NCI-H345 (cell line): Measurements from ENCODE around the gene MDN1.
"Not testable (repeated sequence)": the region's sequence is repeated elsewhere in the genome, so short reads cannot be mapped to it uniquely, and the experiment has no call there.

Experiments
- DNase-seq: peaks from one replicate; lab custom pipeline; 2025; lab: John Stamatoyannopoulos, UW

MDN1 gene, protein sequence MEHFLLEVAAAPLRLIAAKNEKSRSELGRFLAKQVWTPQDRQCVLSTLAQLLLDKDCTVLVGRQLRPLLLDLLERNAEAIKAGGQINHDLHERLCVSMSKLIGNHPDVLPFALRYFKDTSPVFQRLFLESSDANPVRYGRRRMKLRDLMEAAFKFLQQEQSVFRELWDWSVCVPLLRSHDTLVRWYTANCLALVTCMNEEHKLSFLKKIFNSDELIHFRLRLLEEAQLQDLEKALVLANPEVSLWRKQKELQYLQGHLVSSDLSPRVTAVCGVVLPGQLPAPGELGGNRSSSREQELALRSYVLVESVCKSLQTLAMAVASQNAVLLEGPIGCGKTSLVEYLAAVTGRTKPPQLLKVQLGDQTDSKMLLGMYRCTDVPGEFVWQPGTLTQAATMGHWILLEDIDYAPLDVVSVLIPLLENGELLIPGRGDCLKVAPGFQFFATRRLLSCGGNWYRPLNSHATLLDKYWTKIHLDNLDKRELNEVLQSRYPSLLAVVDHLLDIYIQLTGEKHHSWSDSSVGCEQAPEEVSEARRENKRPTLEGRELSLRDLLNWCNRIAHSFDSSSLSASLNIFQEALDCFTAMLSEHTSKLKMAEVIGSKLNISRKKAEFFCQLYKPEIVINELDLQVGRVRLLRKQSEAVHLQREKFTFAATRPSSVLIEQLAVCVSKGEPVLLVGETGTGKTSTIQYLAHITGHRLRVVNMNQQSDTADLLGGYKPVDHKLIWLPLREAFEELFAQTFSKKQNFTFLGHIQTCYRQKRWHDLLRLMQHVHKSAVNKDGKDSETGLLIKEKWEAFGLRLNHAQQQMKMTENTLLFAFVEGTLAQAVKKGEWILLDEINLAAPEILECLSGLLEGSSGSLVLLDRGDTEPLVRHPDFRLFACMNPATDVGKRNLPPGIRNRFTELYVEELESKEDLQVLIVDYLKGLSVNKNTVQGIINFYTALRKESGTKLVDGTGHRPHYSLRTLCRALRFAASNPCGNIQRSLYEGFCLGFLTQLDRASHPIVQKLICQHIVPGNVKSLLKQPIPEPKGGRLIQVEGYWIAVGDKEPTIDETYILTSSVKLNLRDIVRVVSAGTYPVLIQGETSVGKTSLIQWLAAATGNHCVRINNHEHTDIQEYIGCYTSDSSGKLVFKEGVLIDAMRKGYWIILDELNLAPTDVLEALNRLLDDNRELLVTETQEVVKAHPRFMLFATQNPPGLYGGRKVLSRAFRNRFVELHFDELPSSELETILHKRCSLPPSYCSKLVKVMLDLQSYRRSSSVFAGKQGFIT (N-terminal part only)

DNA sequence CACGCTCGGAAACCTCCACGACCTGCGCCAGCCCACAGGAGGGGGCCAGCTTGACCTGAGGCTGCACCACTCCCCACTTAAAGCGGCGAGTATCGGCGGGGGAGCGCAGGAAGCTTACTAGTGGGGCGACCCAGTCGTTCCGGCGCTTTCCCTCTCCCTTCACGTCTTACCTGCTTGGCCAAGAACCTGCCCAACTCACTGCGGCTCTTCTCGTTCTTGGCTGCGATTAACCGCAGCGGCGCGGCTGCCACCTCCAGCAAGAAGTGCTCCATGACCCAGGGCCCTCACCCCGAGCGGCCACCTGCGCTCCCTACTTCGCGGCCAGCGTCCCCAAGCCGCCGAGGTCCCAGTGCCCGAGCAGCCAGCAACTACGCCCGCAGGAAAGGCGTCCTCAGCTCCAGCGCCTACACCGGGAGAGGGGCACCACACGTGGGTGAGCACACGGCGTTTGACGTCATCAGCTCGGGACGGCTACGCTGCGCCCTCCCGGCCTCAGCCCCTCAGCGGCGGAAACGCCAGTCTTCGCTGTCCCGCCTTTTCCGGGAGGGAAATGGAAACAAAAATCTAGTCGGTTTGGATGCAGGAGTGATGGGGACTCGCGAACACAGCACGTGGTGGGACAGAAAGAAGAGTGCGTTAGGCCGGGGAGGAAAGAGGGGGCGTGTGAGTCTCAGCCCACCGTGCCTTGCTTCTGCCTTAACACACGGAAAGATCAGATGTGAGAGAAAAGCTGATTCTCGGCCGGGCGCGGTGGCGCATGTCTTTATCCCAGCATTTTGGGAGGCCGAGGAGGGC is at the start of gene MDN1:
TSS of gene MDN1 (minus strand) at position 459 of the 795 bp plus-strand sequence. CDS start at position 272, 187 bp downstream.
- peak; percentile 96 for DNase-seq

DNA sequence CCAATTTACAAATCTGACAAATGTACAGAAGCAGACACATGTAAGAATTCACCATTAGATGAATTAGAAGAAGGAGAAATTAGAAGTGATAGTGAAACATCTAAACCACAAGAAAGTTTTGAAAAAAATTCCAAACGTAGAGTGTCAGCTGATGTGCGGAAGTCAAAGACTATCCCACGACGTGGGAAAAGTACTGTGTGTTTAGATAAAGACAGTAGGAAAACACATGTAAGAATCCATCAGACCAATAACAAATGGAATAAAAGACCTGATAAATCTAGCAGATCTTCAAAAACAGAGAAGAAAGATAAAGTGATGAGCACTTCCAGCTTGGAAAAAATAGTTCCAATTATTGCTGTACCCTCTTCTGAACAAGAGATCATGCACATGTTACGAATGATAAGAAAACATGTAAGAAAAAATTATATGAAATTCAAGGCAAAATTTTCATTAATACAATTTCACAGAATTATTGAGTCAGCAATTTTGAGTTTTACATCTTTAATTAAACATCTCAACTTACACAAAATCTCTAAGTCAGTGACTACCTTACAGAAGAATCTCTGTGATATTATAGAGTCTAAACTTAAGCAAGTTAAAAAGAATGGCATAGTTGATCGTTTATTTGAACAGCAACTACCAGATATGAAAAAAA is 46.6 kb upstream of the MDN1 start:
- no peak for DNase-seq

DNA sequence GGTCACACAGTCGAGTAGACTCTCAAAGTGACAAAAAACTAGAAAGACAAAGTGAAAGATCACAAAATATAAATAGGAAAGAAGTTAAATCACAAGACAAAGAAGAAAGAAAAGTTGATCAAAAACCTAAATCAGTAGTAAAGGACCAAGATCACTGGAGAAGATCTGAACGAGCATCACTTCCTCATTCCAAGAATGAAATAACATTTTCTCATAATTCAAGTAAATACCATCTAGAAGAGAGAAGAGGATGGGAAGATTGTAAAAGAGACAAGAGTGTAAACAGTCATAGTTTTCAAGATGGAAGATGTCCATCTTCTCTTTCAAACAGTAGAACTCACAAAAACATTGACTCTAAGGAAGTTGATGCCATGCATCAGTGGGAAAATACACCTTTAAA is 43.1 kb upstream of the MDN1 start:
- no peak for DNase-seq

DNA sequence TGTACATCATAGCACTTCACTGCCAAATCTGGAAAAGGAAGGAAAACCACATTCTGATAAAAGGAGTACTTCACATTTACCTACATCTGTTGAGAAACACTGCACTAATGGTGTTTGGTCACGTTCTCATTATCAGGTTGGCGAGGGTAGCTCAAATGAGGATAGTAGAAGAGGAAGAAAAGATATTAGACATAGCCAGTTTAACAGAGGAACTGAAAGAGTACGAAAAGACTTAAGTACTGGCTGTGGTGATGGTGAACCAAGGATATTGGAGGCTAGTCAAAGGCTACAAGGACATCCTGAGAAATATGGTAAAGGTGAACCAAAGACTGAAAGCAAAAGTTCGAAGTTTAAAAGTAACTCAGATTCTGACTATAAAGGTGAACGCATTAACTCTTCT is 42.7 kb upstream of the MDN1 start:
- no peak for DNase-seq

DNA sequence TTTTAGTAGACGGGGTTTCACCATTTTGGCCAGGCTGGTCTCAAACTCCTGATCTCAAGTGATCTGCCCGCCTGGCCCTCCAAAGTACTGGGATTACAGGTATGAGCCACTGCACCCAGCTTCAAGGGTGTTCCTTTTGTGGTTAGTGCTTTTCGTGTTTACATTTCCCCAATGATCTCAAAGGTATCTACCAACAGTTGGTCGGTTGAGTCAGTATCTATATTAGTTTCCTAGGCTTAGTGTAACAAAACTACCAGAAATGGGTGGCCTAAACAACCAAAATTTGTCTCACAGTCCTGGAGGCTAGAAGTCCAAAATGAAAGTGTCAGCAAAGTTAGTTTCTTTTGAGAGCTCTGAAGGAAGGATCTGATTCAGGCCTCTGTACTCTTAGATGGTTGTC is 40.1 kb upstream of the MDN1 start:
- DNase-seq, result no peak

DNA sequence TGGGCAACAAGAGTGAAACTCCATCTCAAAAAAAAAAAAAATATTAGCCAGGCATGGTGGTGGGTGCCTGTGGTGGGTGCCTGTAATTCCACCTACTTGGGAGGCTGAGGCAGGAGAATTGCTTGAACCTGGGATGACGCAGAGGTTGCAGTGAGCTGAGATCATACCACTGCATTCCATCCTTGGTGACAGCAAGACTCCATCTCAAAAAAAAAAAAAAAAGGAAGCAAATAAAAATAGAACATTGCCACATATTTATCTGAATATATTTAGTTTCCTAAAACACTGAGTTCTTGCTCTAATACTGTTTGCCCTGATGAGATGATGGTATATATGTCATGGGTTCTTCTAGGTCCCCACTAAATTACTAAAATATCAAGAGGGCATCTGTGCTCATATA is 38.4 kb upstream of the MDN1 start:
- no peak for DNase-seq

DNA sequence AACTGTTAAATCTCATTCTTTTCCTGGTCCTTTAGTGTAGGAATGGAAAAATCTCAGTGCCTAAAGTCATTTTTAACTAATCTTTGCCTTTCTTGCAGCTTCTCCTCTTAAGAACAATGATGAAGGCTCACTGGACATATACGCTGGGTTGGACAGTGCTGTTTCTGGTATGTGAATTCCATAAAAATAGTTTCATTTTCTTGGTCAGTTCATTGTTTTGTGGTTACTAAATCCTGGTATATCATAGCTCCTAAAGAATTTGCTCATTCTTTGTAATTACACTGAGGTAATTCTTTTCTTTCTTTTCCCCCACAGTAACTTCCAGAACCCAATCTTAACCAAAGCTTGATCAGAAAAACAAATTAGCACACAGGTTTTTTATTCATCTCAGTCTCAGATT is 33.5 kb upstream of the MDN1 start:
- DNase-seq, result no peak

DNA sequence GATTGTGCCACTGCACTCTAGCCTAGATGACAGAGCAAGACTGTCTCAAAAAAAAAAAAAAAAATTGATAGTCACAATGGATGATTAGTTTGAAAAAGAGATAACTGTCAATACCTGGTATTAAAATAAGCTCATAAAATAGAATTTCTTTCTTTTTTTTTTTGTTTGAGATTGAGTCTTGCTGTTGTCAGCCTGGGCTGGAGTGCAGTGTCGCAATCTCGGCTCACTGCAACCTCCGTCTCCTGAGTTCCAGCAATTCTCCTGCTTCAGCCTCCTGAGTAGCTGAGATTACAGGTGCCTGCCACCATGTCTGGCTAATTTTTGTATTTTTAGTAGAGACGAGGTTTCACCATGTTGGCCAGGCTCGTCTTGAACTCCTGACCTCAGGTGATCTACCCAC is 27.9 kb upstream of the MDN1 start:
- not testable (repeated sequence) for DNase-seq

DNA sequence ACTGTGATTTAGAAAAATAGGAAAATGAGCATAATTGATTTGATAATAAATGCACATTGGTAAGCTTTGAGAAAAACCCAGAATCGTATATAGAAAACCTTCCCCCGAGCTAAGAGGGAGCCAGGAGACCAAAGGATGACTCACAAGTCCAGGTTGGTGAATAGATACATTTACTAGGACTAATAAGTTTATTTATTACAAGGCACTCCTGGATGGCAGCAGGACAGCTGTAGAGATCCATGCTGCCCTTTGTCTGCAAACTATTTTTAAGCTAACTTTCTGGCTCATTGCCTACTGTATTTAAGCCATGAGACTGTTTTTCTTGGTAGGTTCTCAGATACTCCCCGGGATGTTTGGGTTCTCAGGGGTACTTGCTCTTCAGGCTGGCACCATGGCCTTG is 23.5 kb upstream of the MDN1 start:
- peak; percentile 6 for DNase-seq

DNA sequence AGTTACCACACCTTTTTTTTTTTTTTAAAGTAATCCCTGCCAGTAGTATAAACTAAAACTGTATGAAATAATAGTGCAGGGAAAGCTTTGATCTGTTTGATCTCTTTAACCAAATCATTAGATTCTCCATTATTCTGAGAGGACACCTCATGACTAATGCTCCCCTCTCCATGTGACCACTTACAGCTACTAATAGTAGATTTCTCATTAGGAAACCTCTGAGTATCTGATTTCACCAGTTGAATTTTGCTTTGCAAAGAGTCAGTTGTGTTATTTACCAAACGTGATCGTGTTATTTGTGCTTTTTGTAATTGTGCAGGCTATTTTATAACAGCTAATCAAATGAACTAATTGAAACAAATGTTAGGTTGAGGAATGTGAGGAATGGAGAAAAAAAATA is 22.6 kb upstream of the MDN1 start:
- DNase-seq, result no peak

DNA sequence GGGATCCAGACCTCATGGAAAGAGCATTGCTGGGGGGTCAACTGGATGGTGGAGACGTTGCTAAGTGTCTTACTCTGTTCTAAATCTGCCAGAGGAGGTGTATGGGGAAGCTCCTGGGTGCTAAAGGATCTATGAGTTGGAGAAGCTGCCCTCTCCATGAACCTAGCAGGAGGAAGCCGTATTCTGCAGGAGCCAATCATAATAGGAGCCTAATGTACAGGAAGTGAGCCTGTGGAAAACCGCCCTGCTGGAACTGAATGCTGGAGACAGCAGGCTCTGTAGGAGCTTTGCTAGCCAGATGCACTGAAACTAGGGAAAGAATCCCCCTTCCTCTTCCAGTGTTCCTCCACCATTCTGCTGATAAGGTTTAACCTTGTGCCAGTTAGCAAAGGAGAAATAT is 20.9 kb upstream of the MDN1 start:
- DNase-seq, result no peak

DNA sequence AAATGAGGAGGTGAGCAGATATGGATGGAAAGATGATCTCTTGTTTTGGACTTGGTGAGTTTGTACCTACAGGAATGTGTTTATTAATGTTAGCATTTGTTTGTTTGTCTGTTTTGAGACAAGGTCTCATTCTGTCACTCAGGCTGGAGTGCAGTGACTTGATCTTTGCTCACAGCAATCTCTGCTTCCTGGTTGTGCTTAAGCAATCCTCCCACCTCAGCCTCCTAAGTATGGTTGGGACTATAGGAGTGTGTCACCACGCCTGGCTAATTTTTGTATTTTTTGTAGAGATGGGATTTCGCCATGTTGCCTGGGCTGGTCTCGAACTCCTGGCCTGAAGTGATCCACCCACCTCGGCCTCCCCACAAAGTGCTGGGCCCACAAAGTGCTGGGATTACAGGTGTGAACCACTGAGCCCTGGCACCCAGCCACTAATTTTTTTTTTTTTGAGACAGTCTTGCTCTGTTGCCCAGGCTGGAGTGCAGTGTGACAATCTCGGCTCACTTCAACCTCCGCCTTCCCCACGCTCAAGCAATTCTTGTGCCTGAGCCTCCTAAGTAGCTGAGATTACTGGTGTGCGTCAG is 17.1 kb upstream of the MDN1 start:
- DNase-seq, result no peak

DNA sequence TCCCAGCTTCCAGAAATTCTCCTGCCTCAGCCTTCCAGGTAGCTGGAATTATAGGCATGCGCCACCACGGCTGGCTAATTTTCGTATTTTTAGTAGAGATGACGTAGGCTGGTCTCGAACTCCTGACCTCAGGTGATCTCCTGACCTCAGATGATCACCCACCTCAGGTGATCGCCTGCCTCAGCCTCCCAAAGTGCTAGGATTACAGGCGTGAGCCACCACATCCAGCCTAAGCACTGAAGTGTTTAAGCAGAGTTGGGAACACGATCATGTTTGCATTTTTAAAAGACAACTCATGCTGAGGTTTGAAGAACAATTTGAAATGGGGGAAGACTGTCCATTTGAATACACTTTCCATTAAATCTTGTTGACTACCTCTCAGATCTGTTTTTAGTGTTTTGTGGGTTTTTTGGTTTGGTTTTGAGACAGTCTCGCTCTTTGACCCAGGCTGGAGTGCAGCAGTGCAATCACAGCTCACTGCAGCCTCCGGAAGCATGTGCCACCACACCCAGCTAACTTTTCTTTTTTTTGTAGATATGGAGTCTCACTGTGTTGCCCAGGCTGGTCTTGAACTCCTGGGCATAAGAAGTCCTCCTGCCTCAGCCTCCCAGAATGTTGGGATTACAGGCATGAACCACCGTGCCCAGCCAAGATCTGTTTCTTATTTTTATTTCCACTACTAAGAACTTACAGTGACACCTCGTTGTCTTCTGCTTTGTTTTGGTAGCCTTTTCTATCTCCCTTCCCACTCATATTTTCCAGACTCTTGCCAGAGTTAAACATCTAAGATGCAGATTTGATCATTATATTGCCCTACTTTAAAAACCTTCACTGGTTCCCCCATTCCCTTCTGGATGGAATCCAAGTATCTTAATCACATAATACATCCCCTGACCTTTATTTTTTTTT is 15.5 kb upstream of the MDN1 start:
- DNase-seq, result no peak

DNA sequence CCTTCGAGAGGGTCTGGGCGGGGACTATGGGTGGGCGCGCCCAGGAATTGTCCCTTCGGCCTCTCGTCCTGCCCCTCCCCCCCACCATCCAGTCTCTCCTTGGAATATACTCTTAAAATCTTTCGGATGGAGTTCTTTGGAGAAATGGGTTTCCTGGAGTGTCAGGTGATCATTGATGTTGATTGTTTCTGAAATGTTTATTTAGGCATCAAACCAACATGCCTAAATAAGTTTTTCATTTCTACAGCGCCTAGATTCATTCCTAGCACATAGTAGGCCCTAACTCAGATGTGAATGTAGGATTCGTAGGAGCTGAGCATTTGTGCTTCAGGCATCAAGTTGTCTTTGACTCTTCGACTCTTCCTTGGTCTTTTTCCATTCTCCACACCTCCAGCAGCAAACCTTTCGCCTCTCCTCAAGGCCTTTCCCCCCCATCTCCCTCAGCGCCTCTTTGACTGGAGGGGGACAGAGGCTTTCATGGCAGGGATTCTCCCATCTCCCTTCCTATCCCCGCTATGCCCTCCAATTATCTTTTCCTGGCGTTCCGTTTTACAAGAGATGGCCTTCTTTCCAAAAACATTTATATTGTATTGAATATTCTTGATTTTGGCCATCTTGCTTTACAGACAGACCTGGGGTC is 10.7 kb upstream of the MDN1 start:
- DNase-seq, result no peak

DNA sequence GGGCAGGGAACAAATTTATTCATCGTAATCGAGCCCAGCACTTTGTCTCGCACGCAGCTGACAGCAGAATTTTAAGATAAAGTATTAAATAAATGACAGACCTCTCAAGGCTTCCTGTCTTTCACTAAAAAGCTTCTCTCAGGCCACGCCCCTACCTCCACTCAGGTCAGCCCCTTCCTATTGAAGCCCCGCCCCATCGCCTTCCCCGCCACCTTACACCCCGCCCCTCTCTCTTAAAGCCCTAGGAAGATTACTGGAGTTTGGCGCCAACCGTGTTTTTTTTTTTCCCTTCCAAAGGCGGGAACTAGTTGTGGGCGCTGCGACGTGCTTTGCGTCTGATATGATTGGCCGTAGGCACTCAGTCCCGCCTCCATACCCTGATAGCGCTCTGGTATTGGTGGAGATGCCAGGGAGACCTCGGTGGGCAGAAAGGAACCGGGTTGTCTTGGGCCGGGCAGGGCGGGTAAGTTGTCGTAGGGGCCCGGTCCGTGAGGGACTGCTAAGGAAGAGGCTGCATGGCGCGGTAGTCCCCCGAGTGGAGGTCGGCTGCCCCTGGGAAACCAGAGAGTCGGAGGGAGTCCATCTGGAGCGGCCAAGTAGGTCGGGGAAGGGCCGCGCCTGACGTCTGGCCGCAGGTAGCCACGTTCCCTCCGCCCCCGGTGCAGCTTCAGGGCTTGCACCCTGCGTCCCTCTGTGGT is 10.0 kb upstream of the MDN1 start, which contains the start of gene CASP8AP2:
TSS of gene CASP8AP2 (plus strand) at position 409 of the 698 bp plus-strand sequence.
- peak; percentile 99 for DNase-seq

DNA sequence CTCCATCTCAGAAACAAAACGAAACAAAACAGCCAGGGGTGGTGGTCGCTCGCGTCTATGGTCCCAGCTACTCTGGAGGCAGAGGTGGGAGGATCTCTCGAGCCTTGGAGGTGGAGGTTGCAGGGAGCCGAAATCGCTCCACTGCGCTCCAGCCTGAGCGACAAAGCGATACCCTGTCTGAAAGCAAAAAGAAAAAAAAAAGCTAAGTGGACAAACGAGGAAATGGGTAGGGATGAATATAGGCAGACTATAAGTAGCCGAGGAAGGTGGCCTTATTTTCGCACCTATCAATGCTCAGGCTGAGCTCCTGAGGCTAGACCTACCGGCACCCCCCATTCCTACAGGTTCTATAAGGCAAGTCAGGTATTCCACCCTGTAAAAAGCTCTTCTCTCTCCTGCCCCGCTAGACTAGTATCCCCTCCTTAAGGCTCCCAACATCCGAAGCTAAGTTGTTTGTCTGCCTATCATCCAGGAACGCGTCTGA is 9.4 kb upstream of the MDN1 start:
- peak; percentile 49 for DNase-seq

DNA sequence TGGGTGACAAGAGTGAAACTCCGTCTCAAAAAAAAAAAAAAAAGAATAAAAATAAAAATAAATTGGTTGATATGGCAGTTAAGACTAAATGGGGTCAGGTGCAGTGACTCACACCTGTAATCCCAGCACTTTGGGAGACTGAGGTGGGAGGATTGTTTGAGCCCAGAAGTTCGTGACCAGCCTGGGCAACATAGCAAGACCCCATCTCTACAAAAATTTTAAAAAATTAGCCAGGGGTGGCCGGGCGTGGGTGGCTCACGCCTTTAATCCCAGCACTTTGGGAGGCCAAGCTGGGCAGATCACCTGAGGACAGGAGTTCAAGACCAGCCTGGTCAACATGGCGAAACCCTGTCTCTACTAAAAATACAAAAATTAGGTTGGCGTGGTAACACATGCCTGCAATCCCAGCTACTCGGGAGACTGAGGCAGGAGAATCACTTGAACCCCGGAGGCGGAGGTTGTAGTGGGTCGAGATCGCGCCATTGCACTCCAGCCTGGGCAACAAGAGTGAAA is 8.9 kb upstream of the MDN1 start:
- DNase-seq, result not testable (repeated sequence)

DNA sequence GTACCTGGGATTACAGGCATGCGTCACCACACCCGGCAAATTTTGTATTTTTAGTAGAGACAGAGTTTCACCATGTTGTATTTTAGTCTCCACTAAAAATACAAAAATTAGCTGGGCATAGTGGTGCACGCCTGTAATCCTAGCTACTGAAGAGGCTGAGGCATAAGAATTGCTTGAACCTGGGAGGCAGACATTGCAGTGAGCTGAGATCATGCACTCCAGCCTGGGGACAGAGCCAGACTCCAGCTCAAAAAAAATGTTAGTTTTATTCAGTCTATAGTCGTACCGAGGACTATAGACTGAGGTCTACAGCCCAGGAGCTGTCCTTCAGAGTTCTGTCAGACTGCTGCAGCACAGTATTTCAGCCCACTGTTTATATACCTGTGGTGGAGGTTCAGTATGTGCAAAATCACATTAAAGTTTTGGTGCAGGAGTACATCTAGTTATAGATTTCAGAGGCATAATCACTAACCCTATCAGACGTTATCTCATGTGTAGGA is 6.5 kb upstream of the MDN1 start:
- DNase-seq, result no peak
